Vagina (tissue), 2 donors: Measurements from ENCODE around the gene MXD1. TPM values are rescaled to one million over a fixed set of nuclear protein-coding genes. Genes with fewer than 3 reads are reported as not detected.

Experiments used
- DNase-seq, 2 donors: peaks; one replicate each; pipeline ENCODE4 v3.0.0-alpha.2; 2017; ENCODE audit errors: extremely low spot score in 2 of 2
- H3K27ac ChIP-seq: fragments of 200-600 bp; sonication (generic); one replicate; pipeline ENCODE4 v1.5.1; 2019
- H3K27me3 ChIP-seq: fragments of 200-600 bp; sonication (generic); one replicate; pipeline ENCODE4 v1.5.1; 2019
- H3K36me3 ChIP-seq, 2 donors: fragments of 200-600 bp; sonication (generic); one replicate each; pipeline ENCODE4 v1.5.1; 2017 to 2019
- H3K4me1 ChIP-seq: fragments of 200-600 bp; sonication (generic); one replicate; pipeline ENCODE4 v1.5.1; 2019
- H3K4me3 ChIP-seq, 2 donors: fragments of 200-600 bp; sonication (generic); 1 replicate in 1 of 2; 2 replicates in 1 of 2; pipeline ENCODE4 v1.5.1; 2016 to 2019
- H3K9me3 ChIP-seq: fragments of 200-600 bp; sonication (generic); one replicate; pipeline ENCODE4 v1.5.1; 2019
- POLR2A ChIP-seq, 2 donors: fragments of 450-650 bp; IDR thresholded peaks; one replicate each; pipeline ENCODE4 v1.6.1; 2017; ENCODE audit warnings: antibody characterized with exemption in 2 of 2, mild to moderate bottlenecking in 2 of 2, moderate library complexity in 2 of 2
- POLR2AphosphoS5 ChIP-seq, 2 donors: sonication (generic); formaldehyde crosslinking; IDR thresholded peaks; one replicate each; pipeline ENCODE4 v1.9.0; 2017; ENCODE audit warnings: antibody characterized with exemption in 2 of 2, mild to moderate bottlenecking in 2 of 2, low read depth in 1 of 2; ENCODE audit not compliant: insufficient read depth in 1 of 2
- intact Hi-C: fragments of 100-400 bp; cut with DNase I; formaldehyde crosslinking; loops from one replicate; pipeline ENCODE4 v1.15.1; 2023
- total RNA-seq: library from RNA; depleted of rRNA; stranded (reverse); fragments of >200 nt; gene quantifications from one replicate; pipeline ENCODE4 v1.2.3, GENCODE V29; 2016
- TF ChIP-seq, protein P1 (sequence below), 3 experiments: fragments of 450-650 bp in 2 of 3; fragments of 200-600 bp in 1 of 3; sonication (generic) in 1 of 3; IDR thresholded peaks; one replicate each; pipeline ENCODE4 v1.5.1; 2017 to 2019; ENCODE audit warnings: antibody characterized with exemption in 3 of 3, mild to moderate bottlenecking in 2 of 3, moderate library complexity in 2 of 3

Gene MXD1
- total RNA-seq, 1 donor from 2014 or later, result 55.2 TPM

DNA sequence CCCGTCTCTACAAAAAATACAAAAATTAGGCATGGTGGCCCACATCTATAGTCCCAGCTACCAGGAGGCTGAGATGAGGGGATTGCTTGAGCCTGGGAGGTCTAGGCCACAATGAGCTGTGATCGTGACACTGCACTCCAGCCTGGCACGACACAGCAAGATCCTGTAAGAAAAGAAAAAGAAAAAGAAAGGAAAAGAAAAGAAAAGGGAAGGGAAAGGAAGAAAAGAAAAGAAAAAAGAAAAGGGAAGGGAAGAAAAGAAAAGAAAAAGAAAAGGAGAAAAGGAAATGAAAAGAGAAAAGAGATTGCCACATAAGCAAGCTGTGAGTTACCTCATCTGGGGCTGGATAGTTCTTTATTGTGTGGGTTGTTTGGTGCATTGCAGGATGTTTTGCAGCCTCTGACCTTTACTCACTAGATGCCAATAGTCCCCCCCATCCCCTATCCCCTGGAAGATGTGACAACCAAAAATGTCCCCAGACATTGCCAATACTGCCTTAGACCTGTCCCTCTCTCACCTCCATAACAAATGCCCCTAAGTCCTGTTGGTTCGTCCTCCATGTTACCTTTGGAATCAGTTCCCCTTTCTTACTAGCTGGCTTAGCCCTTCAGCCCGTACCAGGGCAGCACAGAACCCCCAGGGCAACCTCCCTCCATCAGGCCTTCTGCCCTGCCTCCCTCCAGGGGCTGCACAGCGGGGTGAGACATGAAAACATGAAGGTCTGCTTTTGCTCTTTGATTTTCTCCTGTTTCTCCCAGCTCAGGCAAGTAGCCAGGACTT is 37.6 kb downstream of the MXD1 start:
- Histone ChIP-seq H3K4me3 (no peak overlapping the region), H3K9me3 (no peaks in the 10 kb centered on the region), H3K27ac (no peak overlapping the region), H3K36me3 (no peaks in the 10 kb centered on the region), H3K4me1 (no peaks in the 10 kb centered on the region), H3K27me3 (no peaks in the 10 kb centered on the region)
- intact Hi-C loops, result no loop called here
- TF ChIP-seq POLR2AphosphoS5 (IDR thresholded peaks at IDR 0.05; ENCODE audit: insufficient read depth in 1 of 2, low read depth in 1 of 2) (no peak), POLR2A (IDR thresholded peaks at IDR 0.05) (no peak)
- TF ChIP-seq, protein P1, sequence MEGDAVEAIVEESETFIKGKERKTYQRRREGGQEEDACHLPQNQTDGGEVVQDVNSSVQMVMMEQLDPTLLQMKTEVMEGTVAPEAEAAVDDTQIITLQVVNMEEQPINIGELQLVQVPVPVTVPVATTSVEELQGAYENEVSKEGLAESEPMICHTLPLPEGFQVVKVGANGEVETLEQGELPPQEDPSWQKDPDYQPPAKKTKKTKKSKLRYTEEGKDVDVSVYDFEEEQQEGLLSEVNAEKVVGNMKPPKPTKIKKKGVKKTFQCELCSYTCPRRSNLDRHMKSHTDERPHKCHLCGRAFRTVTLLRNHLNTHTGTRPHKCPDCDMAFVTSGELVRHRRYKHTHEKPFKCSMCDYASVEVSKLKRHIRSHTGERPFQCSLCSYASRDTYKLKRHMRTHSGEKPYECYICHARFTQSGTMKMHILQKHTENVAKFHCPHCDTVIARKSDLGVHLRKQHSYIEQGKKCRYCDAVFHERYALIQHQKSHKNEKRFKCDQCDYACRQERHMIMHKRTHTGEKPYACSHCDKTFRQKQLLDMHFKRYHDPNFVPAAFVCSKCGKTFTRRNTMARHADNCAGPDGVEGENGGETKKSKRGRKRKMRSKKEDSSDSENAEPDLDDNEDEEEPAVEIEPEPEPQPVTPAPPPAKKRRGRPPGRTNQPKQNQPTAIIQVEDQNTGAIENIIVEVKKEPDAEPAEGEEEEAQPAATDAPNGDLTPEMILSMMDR (IDR thresholded peaks at IDR 0.05), result no peak
- DNase-seq, result no peak

DNA sequence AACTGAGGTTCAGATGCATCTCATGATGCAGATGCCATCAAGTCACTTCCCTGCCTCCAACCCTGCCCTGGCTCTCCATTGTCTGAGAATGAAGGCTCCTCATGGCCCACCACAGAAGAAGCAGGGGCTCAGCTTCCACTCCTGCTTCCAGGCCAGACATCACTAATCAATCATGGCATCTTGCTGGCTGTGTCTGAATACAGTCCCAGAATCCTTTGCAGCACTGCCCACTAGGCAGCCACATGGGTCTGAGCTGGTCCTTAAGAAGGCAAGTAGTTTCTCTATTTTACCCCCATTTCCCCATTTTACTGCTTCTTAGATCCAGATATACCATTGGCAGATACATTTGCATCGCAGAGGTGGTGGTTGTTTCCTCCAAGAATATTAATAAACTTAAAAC is 39.2 kb downstream of the MXD1 start:
- Histone ChIP-seq H3K36me3 (no peaks in the 10 kb centered on the region), H3K4me1 (no peaks in the 10 kb centered on the region), H3K9me3 (no peaks in the 10 kb centered on the region), H3K27ac (no peak overlapping the region), H3K4me3 (no peak overlapping the region), H3K27me3 (no peaks in the 10 kb centered on the region)
- TF ChIP-seq POLR2A (IDR thresholded peaks at IDR 0.05) (no peak), POLR2AphosphoS5 (IDR thresholded peaks at IDR 0.05; ENCODE audit: insufficient read depth in 1 of 2, low read depth in 1 of 2) (no peak)
- TF ChIP-seq, protein P1 (IDR thresholded peaks at IDR 0.05), result no peak
- no peak for DNase-seq
- intact Hi-C loops, result no loop called here

DNA sequence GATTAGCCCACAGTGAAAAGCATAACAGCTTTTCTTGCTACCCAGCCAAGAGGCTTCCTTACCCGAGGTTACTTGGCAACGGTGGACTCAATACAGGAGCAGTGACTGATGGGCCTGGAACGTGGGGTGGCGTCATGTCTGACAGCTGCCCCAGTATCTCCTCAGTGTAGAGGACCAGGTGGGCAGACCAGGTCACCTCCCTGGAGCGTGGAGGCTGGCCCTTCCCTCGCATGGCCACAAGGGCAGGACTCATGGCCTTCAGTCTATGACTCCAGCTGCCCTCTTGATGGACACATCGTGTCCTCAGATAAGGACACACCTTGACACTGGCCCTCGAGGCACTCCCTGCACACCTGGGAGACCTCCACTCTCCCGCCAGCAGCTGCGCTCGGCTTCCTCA is 40.1 kb downstream of the MXD1 start:
- Histone ChIP-seq H3K27ac (no peak overlapping the region), H3K4me3 (no peak overlapping the region), H3K36me3 (no peaks in the 10 kb centered on the region), H3K27me3 (no peaks in the 10 kb centered on the region), H3K4me1 (no peaks in the 10 kb centered on the region), H3K9me3 (no peaks in the 10 kb centered on the region)
- no peak for DNase-seq
- intact Hi-C loops, result no loop called here
- TF ChIP-seq, protein P1 (IDR thresholded peaks at IDR 0.05), result no peak
- TF ChIP-seq POLR2A (IDR thresholded peaks at IDR 0.05) (no peak), POLR2AphosphoS5 (IDR thresholded peaks at IDR 0.05; ENCODE audit: insufficient read depth in 1 of 2, low read depth in 1 of 2) (no peak)

DNA sequence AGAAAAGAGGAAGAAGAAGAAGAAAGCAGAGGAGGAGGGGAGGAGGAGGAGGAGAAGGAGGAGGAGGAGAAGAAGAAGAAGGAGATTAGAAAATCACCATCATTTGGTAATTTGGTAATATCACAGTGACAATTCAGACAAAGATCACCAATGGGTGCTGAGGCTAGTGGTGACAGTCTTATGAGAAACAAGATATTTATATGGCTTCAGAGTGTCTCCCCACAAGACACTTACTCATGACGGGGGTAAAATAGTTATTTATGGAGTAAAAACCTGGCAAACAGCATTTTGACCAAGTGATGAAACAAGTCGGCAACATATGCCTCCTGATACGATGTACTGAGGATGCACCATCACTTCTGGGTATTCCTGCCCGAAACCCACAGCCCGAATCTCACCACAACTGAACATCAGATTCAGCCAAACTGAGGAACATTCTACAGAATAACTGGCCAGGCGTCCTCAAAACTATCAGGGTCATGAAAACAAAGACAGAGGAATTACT is 41.6 kb downstream of the MXD1 start:
- Histone ChIP-seq H3K27me3 (no peaks in the 10 kb centered on the region), H3K9me3 (no peaks in the 10 kb centered on the region), H3K4me3 (no peak overlapping the region), H3K36me3 (no peaks in the 10 kb centered on the region), H3K4me1 (no peaks in the 10 kb centered on the region), H3K27ac (no peak overlapping the region)
- intact Hi-C loops, result no loop called here
- no peak for DNase-seq
- no peak for TF ChIP-seq POLR2A (IDR thresholded peaks at IDR 0.05)
- TF ChIP-seq POLR2AphosphoS5 (IDR thresholded peaks at IDR 0.05; ENCODE audit: insufficient read depth in 1 of 2, low read depth in 1 of 2), result no peak

DNA sequence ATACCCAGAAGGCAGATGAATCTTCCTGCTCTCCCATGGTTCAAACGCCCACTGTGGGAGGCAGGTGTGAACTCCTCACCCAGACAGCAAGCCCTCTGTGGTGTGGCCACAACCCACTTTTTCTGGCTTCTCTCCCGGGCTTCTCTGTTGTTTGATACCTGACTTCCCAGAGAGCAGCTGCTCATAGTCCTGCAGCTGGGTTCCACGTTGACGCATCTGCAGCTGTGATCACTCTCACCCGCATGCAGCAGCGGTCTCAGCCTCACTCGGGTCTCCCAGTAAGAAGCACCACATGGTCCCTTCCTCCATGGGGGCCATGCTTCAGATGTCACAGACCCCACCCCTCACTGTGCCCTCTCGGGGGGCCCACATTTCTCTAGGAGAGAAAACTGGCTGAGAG is 43.1 kb downstream of the MXD1 start:
- no peak for DNase-seq
- H3K27me3 ChIP-seq, result no peaks in the 10 kb centered on the region
- intact Hi-C loops, result no loop called here
- no peak overlapping the region for H3K4me3 ChIP-seq
- H3K36me3 ChIP-seq, result no peaks in the 10 kb centered on the region
- no peaks in the 10 kb centered on the region for H3K9me3 ChIP-seq
- TF ChIP-seq, protein P1 (IDR thresholded peaks at IDR 0.05), result no peak
- no peaks in the 10 kb centered on the region for H3K4me1 ChIP-seq
- H3K27ac ChIP-seq, result no peak overlapping the region
